Measurements from ENCODE around the gene KIF6. TPM values are rescaled to one million over a fixed set of nuclear protein-coding genes. Genes with fewer than 3 reads are reported as not detected.
"Not testable (repeated sequence)": the region's sequence is repeated elsewhere in the genome, so short reads cannot be mapped to it uniquely, and the experiment has no call there.

Gene KIF6
- total RNA-seq, 1 experiment from 2014 or later, result not detected

- in situ Hi-C loops (cut with HindIII; ENCODE audit: low pct_unique_long_range_greater_than_20kb, low sequenced_read_pairs), result no loop called here
These were observed 229.6 kb downstream of the KIF6 start for GRCh38 chr6:39495640-39496039.

GRCh38 chr6:39494998-39495397, 230.2 kb downstream of the KIF6 start:
- no peak for DNase-seq (ENCODE audit: low read depth)
- in situ Hi-C loops (cut with HindIII; ENCODE audit: low pct_unique_long_range_greater_than_20kb, low sequenced_read_pairs), result no loop called here

More at GRCh38 chr6:39495640-39496039, 229.6 kb downstream of the KIF6 start:
- DNase-seq (ENCODE audit: low read depth), result no peak

- DNase-seq (ENCODE audit: low read depth), result no peak
- in situ Hi-C loops (cut with HindIII; ENCODE audit: low pct_unique_long_range_greater_than_20kb, low sequenced_read_pairs), result no loop called here
These were observed 231.4 kb downstream of the KIF6 start for GRCh38 chr6:39493777-39494176.

GRCh38 chr6:39493174-39493573, 232.0 kb downstream of the KIF6 start:
- in situ Hi-C loops (cut with HindIII; ENCODE audit: low pct_unique_long_range_greater_than_20kb, low sequenced_read_pairs), result no loop called here

GRCh38 chr6:39490108-39490507, 235.1 kb downstream of the KIF6 start:
- DNase-seq (ENCODE audit: low read depth), result no peak
- in situ Hi-C loops (cut with HindIII; ENCODE audit: low pct_unique_long_range_greater_than_20kb, low sequenced_read_pairs), result no loop called here

More at GRCh38 chr6:39493174-39493573, 232.0 kb downstream of the KIF6 start:
- peak; percentile 94 for DNase-seq (ENCODE audit: low read depth)

- in situ Hi-C loops (cut with HindIII; ENCODE audit: low pct_unique_long_range_greater_than_20kb, low sequenced_read_pairs), result no loop called here
- DNase-seq (ENCODE audit: low read depth), result no peak
These were observed 236.8 kb downstream of the KIF6 start for GRCh38 chr6:39488255-39488879.

GRCh38 chr6:39484276-39484675, 240.9 kb downstream of the KIF6 start:
- no peak for DNase-seq (ENCODE audit: low read depth)
- in situ Hi-C loops (cut with HindIII; ENCODE audit: low pct_unique_long_range_greater_than_20kb, low sequenced_read_pairs), result no loop called here

- DNase-seq (ENCODE audit: low read depth); in situ Hi-C loops (cut with HindIII; ENCODE audit: low pct_unique_long_range_greater_than_20kb, low sequenced_read_pairs): not testable (repeated sequence)
These were observed 245.4 kb downstream of the KIF6 start for GRCh38 chr6:39479819-39480218.

GRCh38 chr6:39476670-39477069, 248.5 kb downstream of the KIF6 start:
- DNase-seq (ENCODE audit: low read depth), result no peak
- in situ Hi-C loops (cut with HindIII; ENCODE audit: low pct_unique_long_range_greater_than_20kb, low sequenced_read_pairs), result no loop called here

- in situ Hi-C loops (cut with HindIII; ENCODE audit: low pct_unique_long_range_greater_than_20kb, low sequenced_read_pairs), result no loop called here
- no peak for DNase-seq (ENCODE audit: low read depth)
These were observed 249.1 kb downstream of the KIF6 start for GRCh38 chr6:39476151-39476550.

GRCh38 chr6:39471954-39472659, 253.1 kb downstream of the KIF6 start:
- DNase-seq (ENCODE audit: low read depth), result no peak
- in situ Hi-C loops (cut with HindIII; ENCODE audit: low pct_unique_long_range_greater_than_20kb, low sequenced_read_pairs), result no loop called here

GRCh38 chr6:39470506-39470905, 254.7 kb downstream of the KIF6 start:
- no peak for DNase-seq (ENCODE audit: low read depth)
- in situ Hi-C loops (cut with HindIII; ENCODE audit: low pct_unique_long_range_greater_than_20kb, low sequenced_read_pairs), result no loop called here

GRCh38 chr6:39468385-39468784, 256.8 kb downstream of the KIF6 start:
- in situ Hi-C loops (cut with HindIII; ENCODE audit: low pct_unique_long_range_greater_than_20kb, low sequenced_read_pairs), result no loop called here
- DNase-seq (ENCODE audit: low read depth), result no peak

- DNase-seq (ENCODE audit: low read depth), result no peak
- in situ Hi-C loops (cut with HindIII; ENCODE audit: low pct_unique_long_range_greater_than_20kb, low sequenced_read_pairs), result no loop called here
These were observed 258.6 kb downstream of the KIF6 start for GRCh38 chr6:39466631-39467030.

GRCh38 chr6:39465539-39465938, 259.7 kb downstream of the KIF6 start:
- DNase-seq (ENCODE audit: low read depth), result no peak
- in situ Hi-C loops (cut with HindIII; ENCODE audit: low pct_unique_long_range_greater_than_20kb, low sequenced_read_pairs), result no loop called here

GRCh38 chr6:39464067-39464466, 261.1 kb downstream of the KIF6 start:
- in situ Hi-C loops (cut with HindIII; ENCODE audit: low pct_unique_long_range_greater_than_20kb, low sequenced_read_pairs), result no loop called here
- no peak for DNase-seq (ENCODE audit: low read depth)

- in situ Hi-C loops (cut with HindIII; ENCODE audit: low pct_unique_long_range_greater_than_20kb, low sequenced_read_pairs), result no loop called here
- no peak for DNase-seq (ENCODE audit: low read depth)
These were observed 271.2 kb downstream of the KIF6 start for GRCh38 chr6:39453956-39454524.

GRCh38 chr6:39453241-39453640, 272.0 kb downstream of the KIF6 start:
- DNase-seq (ENCODE audit: low read depth), result no peak
- in situ Hi-C loops (cut with HindIII; ENCODE audit: low pct_unique_long_range_greater_than_20kb, low sequenced_read_pairs), result no loop called here

- in situ Hi-C loops (cut with HindIII; ENCODE audit: low pct_unique_long_range_greater_than_20kb, low sequenced_read_pairs), result no loop called here
- peak; percentile 10 for DNase-seq (ENCODE audit: low read depth)
These were observed 272.7 kb downstream of the KIF6 start for GRCh38 chr6:39452306-39453145.

Data from Caki2 (cell line).